H1 (cell line): ENCODE results near the gene MYL3. TPM values are rescaled to one million over a fixed set of nuclear protein-coding genes. Genes with fewer than 3 reads are reported as not detected.
A peak's percentile ranks its signal among the peaks of the same experiment; 100 is the strongest.

Experiments
- CHD7 ChIP-seq: fragments of 300-600 bp; sonication (generic); IDR thresholded peaks from 2 replicates; pipeline ENCODE4 v1.7.1; 2012; ENCODE audit warnings: low read length, moderate library complexity, mild to moderate bottlenecking, inconsistent platforms; ENCODE audit not compliant: insufficient replicate concordance
- CTCF ChIP-seq, 3 experiments: IDR thresholded peaks; 1 replicate in 2 of 3; 2 replicates in 1 of 3; pipeline versions ENCODE4 v1.5.1 to v1.6.1; 2011; ENCODE audit warnings: low read length in 3 of 3, mild to moderate bottlenecking in 3 of 3, inconsistent platforms in 2 of 3, low read depth in 1 of 3, moderate library complexity in 1 of 3; ENCODE audit not compliant: insufficient read depth in 1 of 3; ENCODE audit errors: control extremely low read depth in 1 of 3
- HDAC2 ChIP-seq, 2 experiments: fragments of 300-600 bp in 1 of 2; sonication (generic) in 1 of 2; IDR thresholded peaks; 2 replicates each; pipeline ENCODE4 v1.6.1; 2011 to 2012; ENCODE audit warnings: low read depth in 2 of 2, low read length in 2 of 2, mild to moderate bottlenecking in 2 of 2, moderate library complexity in 2 of 2, borderline replicate concordance in 1 of 2, inconsistent platforms in 1 of 2
- RAD21 ChIP-seq, 2 experiments: IDR thresholded peaks in 1 of 2; conservative IDR thresholded peaks in 1 of 2; 2 replicates each; pipeline ENCODE4 v1.6.1; 2011; ENCODE audit warnings: low read depth in 2 of 2, low read length in 2 of 2, improper control_type of control experiment in 1 of 2, inconsistent platforms in 1 of 2, mild to moderate bottlenecking in 1 of 2, moderate library complexity in 1 of 2
- SRF ChIP-seq: IDR thresholded peaks from 2 replicates; pipeline ENCODE4 v1.6.1; 2011; ENCODE audit warnings: mild to moderate bottlenecking, low read depth, low read length, moderate library complexity
- polyA plus RNA-seq, 7 experiments: library from polyadenylated mRNA; depleted of rRNA in 3 of 7; stranded (reverse) in 5 of 7; unstranded in 2 of 7; fragments of >200 nt in 5 of 7; fragments of 200-250 nt in 2 of 7; gene quantifications; 1 replicate in 5 of 7; 2 replicates in 1 of 7; 4 replicates in 1 of 7; pipeline versions ENCODE4 v1.2.1 to v1.2.3, GENCODE V29; 2011 to 2013; ENCODE audit warnings: missing spikeins in 2 of 7, mixed read lengths in 2 of 7
- total RNA-seq: library from RNA; stranded (reverse); fragmentation: NEBNext Ultra II Directional; extraction: Animal tissue kit (Norgen Biotek cat#: 25700); gene quantifications from 2 replicates; pipeline ENCODE4 v1.2.1, GENCODE V29; 2021

MYL3 gene
- total and polyA plus RNA-seq, 2 of the 8 experiments (the other 6 are each of a cell fraction or from before 2014, with no cell fraction given), result 0.06 TPM; not detected in 1

DNA sequence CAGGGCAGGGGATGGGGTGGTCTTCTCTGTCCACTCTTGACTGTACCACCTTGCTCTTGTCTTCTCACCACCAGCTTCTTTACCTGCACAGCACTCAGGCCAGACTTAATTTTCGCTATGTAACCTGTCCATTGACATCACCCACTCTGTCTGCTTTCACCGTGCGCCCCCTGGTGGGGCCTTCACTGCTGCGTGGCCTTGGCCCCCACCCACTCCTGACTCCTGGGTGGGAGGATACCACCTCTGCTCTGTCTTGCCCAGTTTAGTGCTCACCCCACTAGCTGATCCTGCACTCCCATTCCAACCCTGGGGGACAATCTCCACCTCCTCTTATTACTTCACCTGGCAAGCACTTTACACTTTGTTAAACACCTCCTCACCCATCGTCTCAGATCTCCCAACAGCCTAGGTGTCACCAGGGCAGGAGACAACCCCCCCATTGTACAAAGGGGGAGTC lies 32.0 kb upstream of the MYL3 start (continued):
- TF ChIP-seq CHD7 (no peak), RAD21 (IDR thresholded peaks at IDR 0.05 in 1 of 2, conservative IDR thresholded peaks at IDR 0.05 in 1 of 2; ENCODE audit: low read depth in 2 of 2, low read length in 2 of 2) (peak; percentile 68 to 72), CTCF (IDR thresholded peaks at IDR 0.05; ENCODE audit: control extremely low read depth in 1 of 3, insufficient read depth in 1 of 3, low read depth in 1 of 3, low read length in 3 of 3) (peak in 2 of 3 experiments; percentile 68 to 75; a peak in 3 of 4 replicates), SRF (no peak), HDAC2 (IDR thresholded peaks at IDR 0.05; ENCODE audit: borderline replicate concordance in 1 of 2, low read depth in 2 of 2, low read length in 2 of 2) (0 out of 4 replicates have a peak, but pooled peaks of 1 of the 2 experiments have one; percentile 52)
- TF ChIP-seq, all 59 proteins: peak for 3
